ENCODE data around the gene EBI3. TPM values are rescaled to one million over a fixed set of nuclear protein-coding genes. Genes with fewer than 3 reads are reported as not detected.

EBI3 gene
- polyA plus RNA-seq, 1 of the 3 experiments (the other 2 are of a cell fraction): 3.7 TPM

DNA sequence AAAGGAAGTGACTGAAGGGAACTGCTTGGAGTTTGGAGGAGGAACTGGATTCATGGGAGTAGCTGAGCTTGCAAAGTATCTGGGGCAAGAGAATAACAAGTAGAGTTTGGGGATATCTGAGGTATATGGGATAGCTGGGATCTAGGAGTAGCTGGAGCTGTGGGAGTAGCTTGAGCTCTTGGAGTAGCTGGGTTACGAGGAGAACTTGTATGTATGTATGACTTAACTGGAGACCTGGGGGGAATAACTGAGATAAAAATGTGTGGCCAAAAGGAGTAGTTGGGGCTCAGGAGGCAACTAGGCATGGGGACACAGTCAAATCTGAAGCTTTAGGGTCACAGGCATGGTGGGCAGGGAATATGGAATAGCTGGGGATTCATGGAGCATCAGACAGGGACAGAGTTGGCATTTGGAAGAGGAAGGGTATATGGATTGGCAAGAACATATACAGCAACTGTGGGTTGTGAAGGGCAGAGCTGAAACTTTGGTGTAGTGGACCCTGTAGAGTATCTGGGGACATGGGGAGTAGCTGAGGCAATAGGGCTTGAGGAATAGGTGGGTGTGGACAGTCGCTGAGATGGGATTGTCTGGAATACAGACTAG is 28.3 kb upstream of the EBI3 start:
- Histone ChIP-seq H3K4me3 (ENCODE audit: low read depth in 2 of 2, low read length in 1 of 2) (no peak overlapping the region), H3K9ac (no peak overlapping the region), H3K4me1 (ENCODE audit: control insufficient read depth in 1 of 2, insufficient read depth in 2 of 2, low read depth in 1 of 2, low read length in 1 of 2) (no peaks in the 10 kb centered on the region), H3K9me3 (no peaks in the 10 kb centered on the region), H3K27me3 (ENCODE audit: insufficient read depth) (peaks cover 60% of the 10 kb centered on the region), H3K27ac (ENCODE audit: low read depth in 2 of 2, low read length in 1 of 2) (no peak overlapping the region), H4K20me1 (ENCODE audit: insufficient read depth) (no peaks in the 10 kb centered on the region), H3K36me3 (replicated peaks in 1 of 2; ENCODE audit: control insufficient read depth in 1 of 2, insufficient read depth in 2 of 2, low read length in 1 of 2) (no peaks in the 10 kb centered on the region), H2AFZ (ENCODE audit: low read depth) (no peak overlapping the region), H3K4me2 (no peak overlapping the region), H3K9me2 (no peaks in the 10 kb centered on the region), H3K79me2 (ENCODE audit: insufficient read depth) (no peaks in the 10 kb centered on the region), H3F3A (replicated peaks; ENCODE audit: insufficient read depth) (peaks cover 2% of the 10 kb centered on the region)
- POLR2A ChIA-PET: interaction anchor here (1.0 kb wide), 1 partner anchor 9 kb away, joined by 3 read pairs; no protein-coding TSS in a partner anchor
- CTCF ChIA-PET: interaction anchor here (0.9 to 3.2 kb wide), 9 partner anchors 8 to 215 kb away, joined by 3 to 22 read pairs (median 4); partner anchors contain the start of gene EEF2
- no peak for DNase-seq
- 47% methylated on average over 2 of the region's 2 CpGs for WGBS (ENCODE audit: low lambda C conversion rate)
- TF ChIP-seq, protein P1, sequence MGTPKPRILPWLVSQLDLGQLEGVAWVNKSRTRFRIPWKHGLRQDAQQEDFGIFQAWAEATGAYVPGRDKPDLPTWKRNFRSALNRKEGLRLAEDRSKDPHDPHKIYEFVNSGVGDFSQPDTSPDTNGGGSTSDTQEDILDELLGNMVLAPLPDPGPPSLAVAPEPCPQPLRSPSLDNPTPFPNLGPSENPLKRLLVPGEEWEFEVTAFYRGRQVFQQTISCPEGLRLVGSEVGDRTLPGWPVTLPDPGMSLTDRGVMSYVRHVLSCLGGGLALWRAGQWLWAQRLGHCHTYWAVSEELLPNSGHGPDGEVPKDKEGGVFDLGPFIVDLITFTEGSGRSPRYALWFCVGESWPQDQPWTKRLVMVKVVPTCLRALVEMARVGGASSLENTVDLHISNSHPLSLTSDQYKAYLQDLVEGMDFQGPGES (IDR thresholded peaks at IDR 0.05; ENCODE audit: low read depth, low read length): no peak
- TF ChIP-seq SMC3 (IDR thresholded peaks at IDR 0.05; ENCODE audit: low read depth, low read length) (no peak), CHD2 (IDR thresholded peaks at IDR 0.05; ENCODE audit: low read length, partially characterized antibody) (no peak), GATA2 (CRISPR knock-in tag; IDR thresholded peaks at IDR 0.05) (no peak)
- TF ChIP-seq, protein P2, sequence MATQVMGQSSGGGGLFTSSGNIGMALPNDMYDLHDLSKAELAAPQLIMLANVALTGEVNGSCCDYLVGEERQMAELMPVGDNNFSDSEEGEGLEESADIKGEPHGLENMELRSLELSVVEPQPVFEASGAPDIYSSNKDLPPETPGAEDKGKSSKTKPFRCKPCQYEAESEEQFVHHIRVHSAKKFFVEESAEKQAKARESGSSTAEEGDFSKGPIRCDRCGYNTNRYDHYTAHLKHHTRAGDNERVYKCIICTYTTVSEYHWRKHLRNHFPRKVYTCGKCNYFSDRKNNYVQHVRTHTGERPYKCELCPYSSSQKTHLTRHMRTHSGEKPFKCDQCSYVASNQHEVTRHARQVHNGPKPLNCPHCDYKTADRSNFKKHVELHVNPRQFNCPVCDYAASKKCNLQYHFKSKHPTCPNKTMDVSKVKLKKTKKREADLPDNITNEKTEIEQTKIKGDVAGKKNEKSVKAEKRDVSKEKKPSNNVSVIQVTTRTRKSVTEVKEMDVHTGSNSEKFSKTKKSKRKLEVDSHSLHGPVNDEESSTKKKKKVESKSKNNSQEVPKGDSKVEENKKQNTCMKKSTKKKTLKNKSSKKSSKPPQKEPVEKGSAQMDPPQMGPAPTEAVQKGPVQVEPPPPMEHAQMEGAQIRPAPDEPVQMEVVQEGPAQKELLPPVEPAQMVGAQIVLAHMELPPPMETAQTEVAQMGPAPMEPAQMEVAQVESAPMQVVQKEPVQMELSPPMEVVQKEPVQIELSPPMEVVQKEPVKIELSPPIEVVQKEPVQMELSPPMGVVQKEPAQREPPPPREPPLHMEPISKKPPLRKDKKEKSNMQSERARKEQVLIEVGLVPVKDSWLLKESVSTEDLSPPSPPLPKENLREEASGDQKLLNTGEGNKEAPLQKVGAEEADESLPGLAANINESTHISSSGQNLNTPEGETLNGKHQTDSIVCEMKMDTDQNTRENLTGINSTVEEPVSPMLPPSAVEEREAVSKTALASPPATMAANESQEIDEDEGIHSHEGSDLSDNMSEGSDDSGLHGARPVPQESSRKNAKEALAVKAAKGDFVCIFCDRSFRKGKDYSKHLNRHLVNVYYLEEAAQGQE (IDR thresholded peaks at IDR 0.05; ENCODE audit: low read depth, low read length): no peak

DNA sequence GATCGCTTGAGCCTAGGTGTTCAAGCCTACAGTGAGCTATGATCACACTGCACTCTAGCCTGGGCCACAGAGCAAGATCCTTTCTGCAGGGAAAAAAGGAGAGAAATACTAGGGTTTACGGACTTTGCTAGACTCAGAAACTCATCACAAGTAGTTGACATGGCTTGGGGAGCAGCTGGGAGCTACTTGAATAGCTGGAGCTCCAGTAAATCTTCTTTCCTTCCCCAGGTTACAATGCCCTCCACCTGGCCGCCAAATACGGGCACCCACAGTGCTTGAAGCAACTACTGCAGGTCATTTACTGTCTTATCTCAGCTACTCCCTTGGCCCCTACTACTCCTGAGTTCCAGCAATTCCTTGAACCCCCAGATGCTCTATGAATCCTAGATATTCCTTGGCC is 27.5 kb upstream of the EBI3 start:
- Histone ChIP-seq H3K9me2 (no peaks in the 10 kb centered on the region), H3K27ac (ENCODE audit: low read depth in 2 of 2, low read length in 1 of 2) (no peak overlapping the region), H3K4me1 (ENCODE audit: control insufficient read depth in 1 of 2, insufficient read depth in 2 of 2, low read depth in 1 of 2, low read length in 1 of 2) (no peaks in the 10 kb centered on the region), H3K4me2 (no peak overlapping the region), H3K27me3 (ENCODE audit: insufficient read depth) (peaks cover 56% of the 10 kb centered on the region), H3K9me3 (no peaks in the 10 kb centered on the region), H3K4me3 (ENCODE audit: low read depth in 2 of 2, low read length in 1 of 2) (no peak overlapping the region), H3K9ac (no peak overlapping the region), H2AFZ (ENCODE audit: low read depth) (no peak overlapping the region), H4K20me1 (ENCODE audit: insufficient read depth) (no peaks in the 10 kb centered on the region), H3K36me3 (replicated peaks in 1 of 2; ENCODE audit: control insufficient read depth in 1 of 2, insufficient read depth in 2 of 2, low read length in 1 of 2) (no peaks in the 10 kb centered on the region), H3K79me2 (ENCODE audit: insufficient read depth) (no peaks in the 10 kb centered on the region), H3F3A (replicated peaks; ENCODE audit: insufficient read depth) (peaks cover 2% of the 10 kb centered on the region)
- ChIA-PET CTCF (interaction anchor here (0.9 to 4.9 kb wide), 8 partner anchors 9 to 216 kb away, joined by 3 to 35 read pairs (median 4); partner anchors contain the start of gene EEF2), POLR2A (no interaction called here)
- WGBS (ENCODE audit: low lambda C conversion rate): 69% methylated on average over 4 of the region's 4 CpGs
- no peak for DNase-seq
- TF ChIP-seq YY1 (IDR thresholded peaks at IDR 0.05; ENCODE audit: low read depth) (no peak), FOSL2 (IDR thresholded peaks at IDR 0.05; ENCODE audit: borderline replicate concordance, low read depth) (no peak), TAF1 (IDR thresholded peaks at IDR 0.05; ENCODE audit: borderline replicate concordance, low read depth, low read length) (no peak), SMC3 (IDR thresholded peaks at IDR 0.05; ENCODE audit: low read depth, low read length) (no peak), RAD21 (IDR thresholded peaks at IDR 0.05; ENCODE audit: low read length) (no peak), FOXJ3 (CRISPR knock-in tag; IDR thresholded peaks at IDR 0.05) (no peak), EP300 (IDR thresholded peaks at IDR 0.05; ENCODE audit: borderline replicate concordance in 1 of 2, low read depth in 1 of 2, low read length in 1 of 2) (no peak), EZH2phosphoT487 (IDR thresholded peaks at IDR 0.05; ENCODE audit: borderline replicate concordance, low read depth) (no peak), GATA2 (CRISPR knock-in tag; IDR thresholded peaks at IDR 0.05) (no peak), MEF2A (IDR thresholded peaks at IDR 0.05; ENCODE audit: borderline replicate concordance, low read depth) (no peak)
- TF ChIP-seq, protein P3, sequence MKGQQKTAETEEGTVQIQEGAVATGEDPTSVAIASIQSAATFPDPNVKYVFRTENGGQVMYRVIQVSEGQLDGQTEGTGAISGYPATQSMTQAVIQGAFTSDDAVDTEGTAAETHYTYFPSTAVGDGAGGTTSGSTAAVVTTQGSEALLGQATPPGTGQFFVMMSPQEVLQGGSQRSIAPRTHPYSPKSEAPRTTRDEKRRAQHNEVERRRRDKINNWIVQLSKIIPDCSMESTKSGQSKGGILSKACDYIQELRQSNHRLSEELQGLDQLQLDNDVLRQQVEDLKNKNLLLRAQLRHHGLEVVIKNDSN (IDR thresholded peaks at IDR 0.05; ENCODE audit: borderline replicate concordance, low read depth): no peak
- TF ChIP-seq, protein P4, sequence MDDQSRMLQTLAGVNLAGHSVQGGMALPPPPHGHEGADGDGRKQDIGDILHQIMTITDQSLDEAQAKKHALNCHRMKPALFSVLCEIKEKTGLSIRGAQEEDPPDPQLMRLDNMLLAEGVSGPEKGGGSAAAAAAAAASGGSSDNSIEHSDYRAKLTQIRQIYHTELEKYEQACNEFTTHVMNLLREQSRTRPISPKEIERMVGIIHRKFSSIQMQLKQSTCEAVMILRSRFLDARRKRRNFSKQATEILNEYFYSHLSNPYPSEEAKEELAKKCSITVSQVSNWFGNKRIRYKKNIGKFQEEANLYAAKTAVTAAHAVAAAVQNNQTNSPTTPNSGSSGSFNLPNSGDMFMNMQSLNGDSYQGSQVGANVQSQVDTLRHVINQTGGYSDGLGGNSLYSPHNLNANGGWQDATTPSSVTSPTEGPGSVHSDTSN (IDR thresholded peaks at IDR 0.05): no peak
- TF ChIP-seq, protein P5, sequence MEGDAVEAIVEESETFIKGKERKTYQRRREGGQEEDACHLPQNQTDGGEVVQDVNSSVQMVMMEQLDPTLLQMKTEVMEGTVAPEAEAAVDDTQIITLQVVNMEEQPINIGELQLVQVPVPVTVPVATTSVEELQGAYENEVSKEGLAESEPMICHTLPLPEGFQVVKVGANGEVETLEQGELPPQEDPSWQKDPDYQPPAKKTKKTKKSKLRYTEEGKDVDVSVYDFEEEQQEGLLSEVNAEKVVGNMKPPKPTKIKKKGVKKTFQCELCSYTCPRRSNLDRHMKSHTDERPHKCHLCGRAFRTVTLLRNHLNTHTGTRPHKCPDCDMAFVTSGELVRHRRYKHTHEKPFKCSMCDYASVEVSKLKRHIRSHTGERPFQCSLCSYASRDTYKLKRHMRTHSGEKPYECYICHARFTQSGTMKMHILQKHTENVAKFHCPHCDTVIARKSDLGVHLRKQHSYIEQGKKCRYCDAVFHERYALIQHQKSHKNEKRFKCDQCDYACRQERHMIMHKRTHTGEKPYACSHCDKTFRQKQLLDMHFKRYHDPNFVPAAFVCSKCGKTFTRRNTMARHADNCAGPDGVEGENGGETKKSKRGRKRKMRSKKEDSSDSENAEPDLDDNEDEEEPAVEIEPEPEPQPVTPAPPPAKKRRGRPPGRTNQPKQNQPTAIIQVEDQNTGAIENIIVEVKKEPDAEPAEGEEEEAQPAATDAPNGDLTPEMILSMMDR (IDR thresholded peaks at IDR 0.05): no peak

Data from SK-N-SH (cell line).